Activated CD4-positive, CD25-positive, alpha-beta regulatory T cell treated with anti-CD3 and anti-CD28 coated beads, Interleukin-2, amount 50 U/mL, for 72 hours (primary cell): Measurements from ENCODE around the gene SPECC1.
"Not testable (repeated sequence)": the region's sequence is repeated elsewhere in the genome, so short reads cannot be mapped to it uniquely, and the experiment has no call there.

ENCODE experiments used
- DNase-seq: peaks from one replicate; pipeline ENCODE4 v3.0.0; 2021

SPECC1 gene

DNA sequence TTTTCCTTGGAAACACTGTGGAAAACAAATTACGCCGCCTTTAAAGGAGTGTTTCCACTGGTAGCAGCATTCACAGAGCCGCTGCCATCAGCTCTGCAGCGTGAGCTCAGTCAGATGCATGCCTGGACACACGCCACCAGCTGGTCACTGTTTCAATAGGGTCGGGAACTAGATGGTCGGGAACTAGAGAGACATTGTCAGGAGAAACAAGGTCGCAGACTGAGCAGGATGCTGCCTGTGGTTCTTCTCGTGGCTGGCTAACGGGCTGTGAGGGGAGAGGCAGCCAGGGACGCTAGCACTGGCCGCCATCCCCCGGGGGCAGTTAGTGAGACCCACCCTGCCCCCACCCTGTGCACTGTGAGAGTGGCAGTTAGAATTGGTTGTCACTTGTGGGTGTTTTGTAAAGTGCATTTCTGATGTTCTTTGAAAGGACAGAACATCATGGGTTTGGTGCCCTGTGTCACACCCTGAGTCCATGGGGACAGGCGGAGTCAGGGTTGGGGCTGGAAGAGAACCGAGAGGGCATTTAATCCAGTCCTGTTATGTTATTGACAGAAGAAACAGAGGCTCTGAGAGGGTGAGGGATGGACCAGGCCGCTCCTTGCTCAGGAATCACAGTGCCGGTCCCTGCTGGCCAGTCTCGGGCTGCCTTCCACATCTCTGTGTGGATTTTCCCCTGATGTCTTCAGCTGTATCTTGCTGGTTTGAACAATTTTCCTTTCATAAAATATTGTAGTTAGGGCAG lies 86.3 kb downstream of the SPECC1 start:
- no peak for DNase-seq

- no peak for DNase-seq
Observed at GRCh38 chr17:20096430-20096829, 87.3 kb downstream of the SPECC1 start.

DNA sequence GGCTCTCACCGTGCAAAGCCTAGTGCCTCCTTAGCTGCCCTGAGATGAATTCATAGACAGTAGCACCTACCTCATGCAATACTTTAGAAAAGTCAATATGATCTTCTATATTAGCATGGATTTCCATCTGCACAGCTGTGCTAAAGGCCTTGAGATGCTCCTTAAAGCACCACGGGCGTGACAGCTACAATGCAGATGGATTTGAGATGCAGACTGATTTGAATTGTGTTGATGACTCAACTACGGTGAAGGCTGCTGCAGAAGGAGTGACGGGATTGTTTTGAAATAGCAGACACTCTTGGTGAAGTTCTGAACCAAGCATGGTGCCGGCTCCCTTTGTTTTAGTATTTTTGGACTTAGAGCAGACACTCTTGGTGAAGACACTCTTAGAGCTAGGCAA lies 88.2 kb downstream of the SPECC1 start:
- DNase-seq = no peak

GRCh38 chr17:20098314-20098713 lies 89.2 kb downstream of the SPECC1 start:
- DNase-seq = no peak

DNA sequence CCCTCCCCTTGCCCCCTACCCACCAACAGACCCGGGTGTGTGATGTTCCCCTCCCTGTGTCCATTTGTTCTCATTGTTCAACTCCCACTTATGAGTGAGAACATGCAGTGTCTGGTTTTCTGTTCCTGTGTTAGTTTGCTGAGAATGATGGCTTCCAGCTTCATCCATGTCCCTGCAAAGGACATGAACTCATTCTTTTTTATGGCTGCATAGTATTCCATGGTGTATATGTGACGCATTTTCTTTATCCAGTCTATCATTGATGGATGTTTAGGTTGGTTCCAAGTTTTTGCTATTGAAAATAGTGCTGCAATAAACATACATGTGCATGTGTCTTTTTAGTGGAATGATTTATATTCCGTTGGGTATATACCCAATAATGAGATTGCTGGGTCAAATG lies 91.6 kb downstream of the SPECC1 start:
- not testable (repeated sequence) for DNase-seq

DNA sequence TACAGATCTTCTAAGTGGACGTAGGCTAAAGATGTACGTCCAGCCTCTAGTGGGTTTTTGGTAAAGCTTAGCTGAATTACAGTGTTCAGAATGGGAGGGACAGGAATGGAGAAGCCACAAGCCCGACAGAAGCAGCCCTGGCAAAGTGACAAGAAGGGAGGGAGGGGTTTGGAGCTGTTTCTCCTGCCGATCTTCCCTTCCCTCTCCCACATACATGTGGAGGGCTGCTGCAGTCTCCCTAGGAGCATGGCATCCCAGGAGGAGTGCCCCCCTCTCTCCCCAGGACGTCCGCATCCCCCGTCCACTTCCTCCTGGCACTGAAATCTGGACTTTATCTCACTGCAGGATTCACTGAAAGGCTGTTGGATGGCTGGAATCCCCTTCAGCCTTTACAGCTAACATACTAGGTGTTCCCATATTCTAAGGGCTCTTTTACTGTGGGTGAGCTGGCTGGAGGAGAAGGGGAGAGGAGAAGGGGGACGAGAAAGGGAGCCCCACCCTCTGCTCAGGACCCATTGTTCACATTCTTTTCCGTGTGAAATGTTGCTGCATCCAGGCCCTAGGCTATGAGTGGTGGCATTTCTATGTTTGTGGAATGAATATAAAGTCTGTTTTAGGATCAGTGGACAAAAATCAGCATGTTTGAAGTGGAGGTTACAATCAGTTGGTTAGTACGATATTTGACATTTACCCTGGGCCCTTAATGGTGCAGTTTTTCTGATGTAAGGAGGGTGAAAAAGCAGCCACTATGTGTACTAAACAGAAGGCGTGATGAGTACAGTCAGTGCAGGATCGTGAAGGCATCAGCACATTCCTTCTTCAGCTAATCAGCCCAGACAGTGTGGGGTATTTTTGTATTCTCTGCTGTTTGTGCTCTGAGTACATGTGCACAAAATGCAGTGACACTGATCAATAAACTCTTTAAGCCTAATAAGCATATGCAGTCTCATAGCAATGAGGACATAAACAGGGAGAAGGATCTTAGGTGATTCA lies 94.6 kb downstream of the SPECC1 start:
- no peak for DNase-seq

DNA sequence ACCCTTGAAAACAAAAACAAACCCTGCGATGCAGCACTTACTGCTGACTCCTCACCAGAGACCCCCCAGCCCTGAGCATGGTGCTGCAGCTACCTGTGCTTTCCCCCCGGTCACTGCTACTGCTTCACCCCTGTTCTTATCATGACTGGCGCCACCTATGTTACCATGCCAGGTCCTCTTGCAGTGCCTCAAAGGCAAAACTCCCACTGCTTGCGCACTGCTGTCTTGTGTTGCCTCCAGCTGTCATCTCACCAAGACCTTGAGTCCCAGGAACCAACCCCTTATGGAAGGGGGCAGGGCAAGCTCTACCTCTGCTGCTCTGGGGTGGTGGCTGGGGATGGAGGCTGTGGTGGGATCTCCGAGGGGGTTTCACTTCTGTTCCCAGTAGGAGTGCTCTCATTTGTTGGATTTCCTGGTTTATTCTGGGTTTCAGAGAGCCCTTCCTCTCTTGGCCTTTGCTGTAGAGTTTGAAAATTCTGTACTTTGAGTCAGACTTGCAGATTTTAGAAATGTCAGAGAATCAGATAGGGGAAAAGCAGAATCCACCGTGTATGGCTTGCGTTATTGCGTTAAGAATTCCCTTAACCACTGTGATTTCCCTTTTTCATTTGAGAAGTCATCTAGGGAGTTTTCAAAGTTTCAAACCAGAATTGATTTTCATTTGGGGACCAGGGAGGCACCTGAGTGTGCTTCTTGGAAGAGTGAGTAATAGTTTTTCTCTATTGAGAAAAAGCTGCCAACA lies 96.6 kb downstream of the SPECC1 start:
- DNase-seq = no peak

DNA sequence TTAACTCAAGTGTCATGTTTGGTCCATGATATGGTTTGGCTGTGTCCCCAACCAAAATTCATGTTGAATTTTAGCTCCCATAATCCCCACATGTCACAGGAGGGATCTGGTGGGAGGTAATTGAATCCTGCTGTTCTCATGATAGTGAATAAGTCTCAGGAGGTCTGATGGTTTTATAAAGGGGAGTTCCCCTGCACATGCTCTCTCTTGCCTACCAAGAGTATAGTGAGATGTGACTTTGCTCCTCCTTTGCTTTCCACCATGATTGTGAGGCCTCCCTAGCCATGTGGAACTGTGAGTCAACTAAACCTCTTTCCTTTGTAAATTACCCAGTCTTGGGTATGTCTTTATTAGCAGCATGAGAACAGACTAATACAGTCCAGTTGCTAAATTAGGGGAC lies 97.3 kb downstream of the SPECC1 start:
- DNase-seq = not testable (repeated sequence)

DNA sequence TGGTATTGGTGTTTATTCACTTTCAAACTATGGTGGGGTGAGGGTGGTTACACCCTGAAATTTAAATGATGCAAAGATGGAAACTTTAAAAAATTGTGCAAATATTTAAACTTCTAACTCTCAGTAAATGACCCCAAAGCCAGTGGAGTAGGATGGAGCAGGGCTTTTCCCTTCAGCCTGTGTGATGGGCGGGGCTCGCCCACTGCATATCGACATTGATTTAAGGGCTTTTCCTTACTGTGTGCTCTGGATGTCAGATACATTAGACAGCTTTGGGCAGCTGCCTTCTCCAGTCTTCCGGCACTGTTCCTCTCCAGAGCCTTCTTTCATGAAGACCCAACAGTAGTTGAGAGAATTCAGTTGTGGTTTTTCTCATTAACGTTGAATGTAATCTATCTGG lies 99.9 kb downstream of the SPECC1 start:
- no peak for DNase-seq

GRCh38 chr17:20111538-20111937 lies 102.4 kb downstream of the SPECC1 start:
- DNase-seq = no peak

DNA sequence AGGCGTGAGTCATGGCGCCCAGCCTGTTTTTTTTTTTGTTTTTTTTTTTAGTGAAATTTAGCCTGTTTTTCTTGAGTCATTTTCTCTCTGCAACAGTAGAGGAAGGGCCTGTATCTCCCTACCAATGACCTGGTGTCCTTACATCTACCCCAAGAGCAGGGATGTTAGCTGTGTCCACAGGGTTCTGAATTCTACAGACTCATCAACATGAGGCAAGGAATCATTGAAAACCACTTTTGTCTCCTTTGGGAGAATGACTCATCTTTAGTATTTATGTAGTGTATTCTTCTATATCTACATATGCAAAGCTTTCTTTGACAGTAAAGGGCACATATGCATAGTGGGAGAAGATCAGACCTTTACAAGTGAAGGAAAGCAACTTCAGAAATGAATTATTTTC lies 105.3 kb downstream of the SPECC1 start:
- DNase-seq = no peak

- DNase-seq = peak; percentile 35
Observed at GRCh38 chr17:20116683-20117309, 107.6 kb downstream of the SPECC1 start.

DNA sequence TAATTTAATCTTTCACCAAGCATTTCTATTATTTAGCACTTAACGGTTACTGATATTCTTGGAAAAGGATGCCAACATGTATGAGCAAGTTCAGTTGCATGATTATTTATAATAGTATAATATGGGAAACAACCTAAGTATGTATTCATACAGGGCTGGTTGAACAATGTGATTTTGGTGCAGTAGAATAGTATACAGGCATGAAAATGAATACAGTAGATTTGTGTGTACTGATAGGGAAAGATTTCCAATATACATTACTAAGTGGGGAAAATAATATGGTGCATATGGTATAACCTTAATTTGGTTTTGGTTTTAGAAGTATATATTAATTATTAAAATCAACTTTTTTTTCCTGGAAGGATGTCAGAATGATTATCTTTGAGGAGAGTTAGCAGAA lies 109.1 kb downstream of the SPECC1 start:
- no peak for DNase-seq

DNA sequence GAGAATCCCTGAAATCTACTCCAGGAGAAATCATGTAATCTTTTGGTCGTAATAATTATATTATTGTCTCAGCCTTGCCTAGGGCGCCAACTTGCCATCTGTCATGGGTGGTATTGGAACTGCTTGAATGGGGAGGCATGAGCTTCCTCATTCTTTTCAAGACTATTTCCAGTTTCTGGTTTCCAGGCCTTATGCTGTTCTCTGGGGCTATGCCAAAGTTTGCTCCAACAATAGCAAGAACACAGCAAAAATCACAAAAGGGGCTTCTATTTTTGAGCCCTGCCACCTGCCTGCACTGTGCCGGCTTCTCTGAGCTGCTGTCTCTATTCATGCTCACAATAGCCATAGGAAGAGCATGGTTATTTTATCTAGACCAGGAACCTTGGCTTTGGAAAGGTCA lies 111.7 kb downstream of the SPECC1 start:
- DNase-seq = no peak

- peak; percentile 69 for DNase-seq
Observed at GRCh38 chr17:20121359-20122253, 112.4 kb downstream of the SPECC1 start.

DNA sequence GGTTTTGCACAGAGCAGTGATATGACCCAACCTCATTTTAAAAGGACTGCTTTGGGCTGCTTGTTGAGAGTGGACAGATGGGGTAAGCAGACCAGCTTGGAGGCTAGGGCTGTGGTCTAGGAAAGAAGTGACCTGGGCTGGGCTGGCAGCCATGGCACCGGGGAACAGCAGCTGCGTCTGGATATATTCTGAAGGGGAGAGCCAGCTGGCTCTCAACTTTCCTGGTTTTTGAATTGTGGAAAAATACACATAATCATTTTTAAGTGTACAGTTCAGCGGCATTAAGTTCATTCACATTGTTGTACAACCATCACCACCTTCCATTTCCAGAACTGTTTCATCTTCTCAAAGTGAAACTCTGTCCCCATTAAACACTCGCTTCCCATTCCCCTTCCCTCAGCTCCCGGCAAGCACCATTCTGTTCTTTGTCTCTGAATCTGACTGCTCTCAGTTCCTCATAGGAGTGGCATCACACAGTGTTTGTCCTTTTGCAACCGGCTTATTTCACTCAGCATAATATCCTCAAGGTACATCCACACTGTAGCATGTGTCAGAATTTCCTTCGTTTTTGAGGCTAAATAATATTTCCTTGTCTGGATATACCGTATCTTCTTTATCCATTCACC lies 113.2 kb downstream of the SPECC1 start:
- no peak for DNase-seq

GRCh38 chr17:20123209-20123608 lies 114.0 kb downstream of the SPECC1 start:
- no peak for DNase-seq

DNA sequence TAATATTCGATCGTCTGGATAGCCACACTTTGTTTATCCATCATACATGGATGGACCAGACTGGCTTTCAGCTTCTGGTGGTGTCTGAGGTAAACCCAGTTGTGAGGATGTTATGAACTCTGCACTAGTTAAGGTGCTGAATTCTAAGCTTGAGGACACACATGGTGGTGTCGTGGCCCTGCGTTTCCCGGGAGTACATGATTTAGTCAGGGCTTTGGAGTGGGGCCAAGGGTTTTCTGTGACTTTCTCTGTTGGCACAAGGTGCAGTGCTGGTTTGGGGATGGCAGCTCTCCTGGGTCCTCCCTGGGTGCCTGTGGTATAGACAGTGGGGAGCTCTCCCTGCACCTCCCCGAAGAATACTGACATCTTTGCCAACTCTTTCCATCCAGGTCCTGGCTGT lies 116.6 kb downstream of the SPECC1 start:
- DNase-seq = no peak

GRCh38 chr17:20127360-20128035 lies 118.3 kb downstream of the SPECC1 start:
- DNase-seq = no peak

DNA sequence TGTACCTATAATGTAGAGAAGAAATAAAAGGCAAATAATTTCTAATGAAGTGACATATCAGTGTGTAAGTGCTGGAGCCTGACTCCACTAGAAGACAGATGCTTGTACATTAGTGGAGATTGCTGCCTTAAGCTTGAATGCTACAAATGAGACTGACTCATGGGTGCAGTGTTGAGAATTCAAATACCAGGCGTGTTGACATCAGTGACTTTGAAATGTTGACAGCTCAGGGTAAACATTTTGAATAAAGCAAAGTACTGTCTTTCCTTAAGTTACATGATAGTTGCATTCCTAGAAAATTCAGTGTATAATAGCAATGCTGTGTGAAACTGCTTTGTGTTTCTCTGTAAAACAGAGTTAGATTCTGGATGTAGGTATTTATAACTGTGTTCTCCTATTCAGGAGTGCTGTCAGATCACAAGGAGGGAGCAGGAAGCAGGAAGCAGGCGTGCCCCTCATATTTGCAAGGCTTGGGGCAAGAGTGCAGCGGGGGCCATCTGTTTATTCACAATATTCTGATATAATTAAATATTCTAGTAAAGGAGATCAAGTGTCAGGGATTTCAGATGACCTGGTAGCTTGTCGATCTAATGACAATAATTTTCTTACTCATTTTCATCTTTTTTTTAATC lies 119.0 kb downstream of the SPECC1 start:
- no peak for DNase-seq
